CD4-positive, alpha-beta T cell (primary cell): Measurements from ENCODE around the gene ZNF385C. TPM values are rescaled to one million over a fixed set of nuclear protein-coding genes. Genes with fewer than 3 reads are reported as not detected.

Experiments
- ATAC-seq: fragments of 200-7000 bp; cut with Tn5 transposase; one replicate; pipeline ENCODE4 v1.10.0; 2022; ENCODE audit warnings: mild to moderate bottlenecking; ENCODE audit not compliant: poor library complexity
- CTCF ChIA-PET: fragments of 350-600 bp; sonication (Branson Sonifier 250); formaldehyde crosslinking; loops from one replicate; lab custom pipeline; 2021; ENCODE audit warnings: antibody characterized with exemption, inconsistent platforms; lab: Charles Lee
- POLR2A ChIA-PET: fragments of 350-600 bp; sonication (Branson Sonifier 250); formaldehyde crosslinking; loops from one replicate; lab custom pipeline; 2021; ENCODE audit warnings: antibody characterized with exemption, inconsistent platforms; lab: Charles Lee
- DNase-seq, 14 experiments: peaks; one replicate each; pipeline ENCODE4 v3.0.0-alpha.2; 2013 to 2020; ENCODE audit warnings: mixed read lengths in 2 of 14
- H3K27ac ChIP-seq, 2 donors: one replicate each; pipeline versions ENCODE4 v1.5.1 to v1.7.0; 2013; ENCODE audit warnings: low read length in 2 of 2, low read depth in 1 of 2, mild to moderate bottlenecking in 1 of 2
- H3K27me3 ChIP-seq, 2 experiments: 1 replicate in 1 of 2; 2 replicates in 1 of 2; pipeline versions ENCODE4 v1.6.1 to v1.7.0; 2013; ENCODE audit warnings: low read length in 2 of 2, control low read depth in 1 of 2, mild to moderate bottlenecking in 1 of 2, moderate library complexity in 1 of 2; ENCODE audit not compliant: insufficient read depth in 2 of 2, control insufficient read depth in 1 of 2
- H3K36me3 ChIP-seq: one replicate; pipeline ENCODE4 v1.6.1; 2013; ENCODE audit warnings: low read length, control low read depth; ENCODE audit not compliant: insufficient read depth
- H3K4me1 ChIP-seq: one replicate; pipeline ENCODE4 v1.6.1; 2013; ENCODE audit warnings: low read length, control low read depth; ENCODE audit not compliant: insufficient read depth
- H3K4me3 ChIP-seq: one replicate; pipeline ENCODE4 v1.5.1; 2013; ENCODE audit warnings: mild to moderate bottlenecking, low read length, moderate library complexity
- H3K9me3 ChIP-seq, 2 experiments: 1 replicate in 1 of 2; 2 replicates in 1 of 2; pipeline versions ENCODE4 v1.6.1 to v1.7.0; 2013; ENCODE audit warnings: low read length in 2 of 2, mild to moderate bottlenecking in 2 of 2, control low read depth in 1 of 2, moderate library complexity in 1 of 2; ENCODE audit not compliant: control insufficient read depth in 1 of 2, insufficient read depth in 1 of 2
- H3K27ac Mint-ChIP-seq: one replicate; pipeline ENCODE4 v1.8.0; 2020; ENCODE audit warnings: mixed read lengths
- H3K27me3 Mint-ChIP-seq: one replicate; pipeline ENCODE4 v1.8.0; 2021; ENCODE audit warnings: mixed read lengths
- H3K36me3 Mint-ChIP-seq: one replicate; pipeline ENCODE4 v1.8.0; 2021; ENCODE audit warnings: low read depth, mixed read lengths
- H3K4me1 Mint-ChIP-seq: one replicate; pipeline ENCODE4 v1.8.0; 2021; ENCODE audit warnings: low read depth, mixed read lengths
- H3K4me3 Mint-ChIP-seq: one replicate; pipeline ENCODE4 v1.8.0; 2020; ENCODE audit warnings: mild to moderate bottlenecking, mixed read lengths
- H3K9me3 Mint-ChIP-seq: one replicate; pipeline ENCODE4 v1.8.0; 2020; ENCODE audit warnings: mixed read lengths
- CTCF ChIP-seq: fragments of 200-600 bp; IDR thresholded peaks from one replicate; pipeline ENCODE4 v1.8.0; 2022; ENCODE audit warnings: antibody characterized with exemption, mild to moderate bottlenecking
- intact Hi-C, 2 experiments: fragments of 100-400 bp; cut with DNase I in 1 of 2; cut with micrococcal nuclease in 1 of 2; formaldehyde crosslinking; loops; one replicate each; pipeline versions ENCODE4 v1.15.1 to v1.9.0; 2023 to 2025; cut with DNase I, micrococcal nuclease
- total RNA-seq, 174 experiments: library from RNA in 2 of 174; stranded (reverse) in 2 of 174; gene quantifications; one replicate each; pipeline ENCODE4 v1.2.3 and lab custom pipeline; 2021 to 2026

ZNF385C gene
- total RNA-seq, 2 experiments from 2014 or later: 0.20 TPM; not detected in 1

GRCh38 chr17:42052346-42052877 is 45.9 kb downstream of the ZNF385C start:
- DNase-seq (no peak), ATAC-seq (no peak)
- Mint-ChIP-seq H3K4me1 (peaks cover 17% of the 10 kb centered on the region), H3K4me3 (peak overlapping the region; percentile 16), H3K36me3 (no peaks in the 10 kb centered on the region), H3K27ac (no peak overlapping the region), H3K9me3 (no peaks in the 10 kb centered on the region), H3K27me3 (peaks cover 46% of the 10 kb centered on the region)
- Histone ChIP-seq H3K27ac (no peak overlapping the region), H3K9me3 (no peaks in the 10 kb centered on the region), H3K36me3 (no peaks in the 10 kb centered on the region), H3K27me3 (peaks cover 13 to 16% of the 10 kb centered on the region in 2 experiments), H3K4me3 (no peak overlapping the region), H3K4me1 (peaks cover 15% of the 10 kb centered on the region)
- TF ChIP-seq CTCF: no peak
- ChIA-PET POLR2A (no interaction called here), CTCF (no interaction called here)
- intact Hi-C loops: no loop called here

GRCh38 chr17:42051645-42052044 is 46.6 kb downstream of the ZNF385C start:
- Mint-ChIP-seq H3K36me3 (no peaks in the 10 kb centered on the region), H3K4me1 (peaks cover 17% of the 10 kb centered on the region), H3K27me3 (peaks cover 46% of the 10 kb centered on the region), H3K9me3 (no peaks in the 10 kb centered on the region), H3K27ac (no peak overlapping the region), H3K4me3 (peak overlapping the region; percentile 45)
- ATAC-seq: no peak
- Histone ChIP-seq H3K27ac (no peak overlapping the region), H3K27me3 (peaks cover 9 to 16% of the 10 kb centered on the region in 2 experiments), H3K4me3 (no peak overlapping the region), H3K36me3 (no peaks in the 10 kb centered on the region), H3K4me1 (peaks cover 15% of the 10 kb centered on the region), H3K9me3 (no peaks in the 10 kb centered on the region)
- ChIA-PET CTCF (no interaction called here), POLR2A (interaction anchor here (1.2 kb wide), 1 partner anchor 85 kb away, joined by 3 read pairs; the partner anchor contains the start of gene CNP)
- intact Hi-C loops: no loop called here
- no peak for DNase-seq
- no peak for TF ChIP-seq CTCF

- ATAC-seq (no peak), DNase-seq (no peak)
- Histone ChIP-seq H3K9me3 (no peaks in the 10 kb centered on the region), H3K27me3 (peaks cover 9 to 16% of the 10 kb centered on the region in 2 experiments), H3K27ac (no peak overlapping the region), H3K36me3 (no peaks in the 10 kb centered on the region), H3K4me3 (peak overlapping the region; percentile 54), H3K4me1 (peaks cover 15% of the 10 kb centered on the region)
- CTCF ChIA-PET: no interaction called here
- Mint-ChIP-seq H3K4me1 (peaks cover 17% of the 10 kb centered on the region), H3K9me3 (no peaks in the 10 kb centered on the region), H3K36me3 (no peaks in the 10 kb centered on the region), H3K27ac (no peak overlapping the region), H3K4me3 (peak overlapping the region; percentile 78), H3K27me3 (peaks cover 43% of the 10 kb centered on the region)
- no peak for TF ChIP-seq CTCF
- POLR2A ChIA-PET: interaction anchor here (1.2 kb wide), 1 partner anchor 84 kb away, joined by 3 read pairs; the partner anchor contains the start of gene CNP
- intact Hi-C loops: no loop called here
Measured at GRCh38 chr17:42051013-42051400, 47.3 kb downstream of the ZNF385C start.
